Neutrophil (primary cell): ENCODE results near the gene COA1.
"Not testable (repeated sequence)": the region's sequence is repeated elsewhere in the genome, so short reads cannot be mapped to it uniquely, and the experiment has no call there.

Experiments
- H3K27ac ChIP-seq: fragments of 200-600 bp; sonication (generic); 2 replicates; pipeline ENCODE4 v1.5.1; 2016; ENCODE audit warnings: mild to moderate bottlenecking, moderate library complexity
- H3K27me3 ChIP-seq: fragments of 200-600 bp; sonication (generic); 2 replicates; pipeline ENCODE4 v1.6.0; 2016; ENCODE audit warnings: mild to moderate bottlenecking
- H3K36me3 ChIP-seq: fragments of 200-600 bp; sonication (generic); 2 replicates; pipeline ENCODE4 v1.5.1; 2017
- H3K4me1 ChIP-seq, 2 experiments: fragments of 200-600 bp in 1 of 2; sonication (generic) in 1 of 2; 1 replicate in 1 of 2; 2 replicates in 1 of 2; pipeline versions ENCODE4 v1.5.1 to v1.6.1; 2013 to 2016; ENCODE audit warnings: low read depth in 1 of 2, low read length in 1 of 2, mild to moderate bottlenecking in 1 of 2, moderate library complexity in 1 of 2; ENCODE audit not compliant: control insufficient read depth in 1 of 2, insufficient read depth in 1 of 2
- H3K4me3 ChIP-seq, 2 experiments: fragments of 200-600 bp in 1 of 2; sonication (generic) in 1 of 2; 1 replicate in 1 of 2; 2 replicates in 1 of 2; pipeline ENCODE4 v1.5.1; 2013 to 2016; ENCODE audit warnings: low read depth in 1 of 2, low read length in 1 of 2, mild to moderate bottlenecking in 1 of 2, moderate library complexity in 1 of 2
- H3K9me3 ChIP-seq: fragments of 200-600 bp; sonication (generic); 2 replicates; pipeline ENCODE4 v1.5.1; 2016
- CTCF ChIP-seq: fragments of 200-600 bp; sonication (generic); IDR thresholded peaks from 2 replicates; pipeline ENCODE4 v1.5.1; 2016; ENCODE audit warnings: antibody characterized with exemption

Gene COA1

DNA sequence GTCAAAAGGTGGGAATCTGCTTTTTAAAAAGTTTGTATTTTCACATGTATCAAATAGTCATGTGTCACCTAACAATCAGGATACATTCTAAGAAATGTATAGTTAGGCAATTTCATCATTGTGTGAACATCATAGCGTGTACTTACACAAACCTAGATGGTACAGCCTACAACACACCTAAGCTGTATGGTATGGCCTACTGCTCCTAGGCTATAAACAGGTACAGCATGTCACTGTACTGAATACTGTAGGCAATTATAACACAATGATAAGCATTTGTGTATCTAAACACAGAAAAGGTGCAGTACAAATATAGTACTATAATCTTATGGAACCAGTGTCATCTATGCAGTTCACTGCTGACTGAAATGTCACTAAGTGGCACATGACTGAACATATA, 17.8 kb downstream of the COA1 start:
- no peaks in the 10 kb centered on the region for H3K27me3 ChIP-seq
- H3K9me3 ChIP-seq, result no peaks in the 10 kb centered on the region
- no peaks in the 10 kb centered on the region for H3K4me1 ChIP-seq
- H3K27ac ChIP-seq, result no peak overlapping the region
- no peak for TF ChIP-seq CTCF
- no peak overlapping the region for H3K4me3 ChIP-seq
- H3K36me3 ChIP-seq, result no peaks in the 10 kb centered on the region

- not testable (repeated sequence) for H3K27ac ChIP-seq, H3K36me3 ChIP-seq, H3K27me3 ChIP-seq, H3K4me3 ChIP-seq, H3K9me3 ChIP-seq, H3K4me1 ChIP-seq
Observed at GRCh38 chr7:43708055-43708454, 21.3 kb downstream of the COA1 start.

GRCh38 chr7:43703573-43703972, 25.8 kb downstream of the COA1 start:
- H3K9me3 ChIP-seq, result no peaks in the 10 kb centered on the region
- no peak overlapping the region for H3K4me3 ChIP-seq
- TF ChIP-seq CTCF, result no peak
- peaks cover 5 to 9% of the 10 kb centered on the region in 2 experiments for H3K4me1 ChIP-seq
- H3K27ac ChIP-seq, result no peak overlapping the region
- H3K27me3 ChIP-seq, result no peaks in the 10 kb centered on the region
- no peaks in the 10 kb centered on the region for H3K36me3 ChIP-seq

GRCh38 chr7:43702974-43703373, 26.3 kb downstream of the COA1 start:
- TF ChIP-seq CTCF, result no peak
- Histone ChIP-seq H3K36me3 (no peaks in the 10 kb centered on the region), H3K27me3 (no peaks in the 10 kb centered on the region), H3K9me3 (no peaks in the 10 kb centered on the region), H3K27ac (no peak overlapping the region), H3K4me1 (peaks cover 5 to 9% of the 10 kb centered on the region in 2 experiments), H3K4me3 (no peak overlapping the region)

DNA sequence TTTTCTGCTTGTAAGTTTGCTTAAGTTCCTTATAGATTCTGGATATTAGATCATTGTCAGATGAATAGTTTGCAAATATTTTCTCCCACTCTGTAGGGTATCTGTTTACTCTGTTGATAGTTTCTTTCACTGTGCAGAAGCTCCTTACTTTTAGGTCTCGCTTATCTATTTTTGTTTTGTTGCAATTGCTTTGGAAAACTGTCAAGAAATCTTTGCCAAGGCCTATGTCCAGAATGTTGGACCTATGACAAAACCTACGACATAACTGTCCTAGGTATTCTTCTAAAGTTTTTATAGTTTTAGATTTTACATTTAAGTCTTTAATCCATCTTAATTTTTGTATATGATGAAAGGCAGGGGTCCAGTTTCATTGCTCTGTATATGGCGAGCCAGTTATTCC, 27.4 kb downstream of the COA1 start:
- H3K27me3 ChIP-seq, result no peaks in the 10 kb centered on the region

DNA sequence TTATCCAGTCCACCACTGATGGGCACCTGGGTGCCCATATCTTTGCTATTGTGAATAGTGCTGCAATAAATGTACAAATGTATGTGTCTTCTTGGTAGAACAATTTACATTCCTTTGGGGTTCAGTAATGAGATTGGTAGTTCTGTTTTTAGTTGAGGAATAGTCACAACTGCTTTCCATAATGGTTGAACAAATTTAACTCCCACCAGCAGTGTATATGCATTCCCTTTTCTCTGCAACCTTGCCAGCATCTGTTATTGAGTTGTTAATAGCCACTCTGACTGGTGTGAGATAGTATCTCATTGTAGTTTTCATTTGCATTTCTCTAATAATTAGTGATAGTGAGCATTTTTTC, 27.8 kb downstream of the COA1 start:
- Histone ChIP-seq H3K27ac (no peak overlapping the region), H3K36me3 (no peaks in the 10 kb centered on the region), H3K4me3 (no peak overlapping the region), H3K27me3 (no peaks in the 10 kb centered on the region), H3K4me1 (peaks cover 5 to 9% of the 10 kb centered on the region in 2 experiments), H3K9me3 (no peaks in the 10 kb centered on the region)
- no peak for TF ChIP-seq CTCF

More for the DNA sequence above, 27.4 kb downstream of the COA1 start:
- TF ChIP-seq CTCF, result no peak
- peaks cover 5 to 9% of the 10 kb centered on the region in 2 experiments for H3K4me1 ChIP-seq
- H3K9me3 ChIP-seq, result no peaks in the 10 kb centered on the region
- H3K36me3 ChIP-seq, result no peaks in the 10 kb centered on the region
- no peak overlapping the region for H3K27ac ChIP-seq
- no peak overlapping the region for H3K4me3 ChIP-seq
